SU-DHL-6 (cell line): Measurements from ENCODE around the gene PLCB1.
"Not testable (repeated sequence)": the region's sequence is repeated elsewhere in the genome, so short reads cannot be mapped to it uniquely, and the experiment has no call there.

ENCODE experiments used
- H2AFZ ChIP-seq: fragments of 200-600 bp; sonication (generic); 2 replicates; pipeline ENCODE4 v1.6.1; 2014; ENCODE audit warnings: low read depth, mild to moderate bottlenecking, moderate library complexity, mixed read lengths, antibody characterized with exemption, low read length; ENCODE audit not compliant: severe bottlenecking
- H3F3A ChIP-seq: fragments of 200-600 bp; shearing (Covaris generic); 2 replicates; pipeline ENCODE4 v1.6.0; 2016; ENCODE audit warnings: antibody characterized with exemption, mild to moderate bottlenecking; ENCODE audit not compliant: insufficient read depth
- H3K27ac ChIP-seq: fragments of 200-600 bp; sonication (generic); 2 replicates; pipeline ENCODE4 v1.5.1; 2016; ENCODE audit warnings: low read depth, mild to moderate bottlenecking, low read length, moderate library complexity, mixed read lengths
- H3K27me3 ChIP-seq: fragments of 200-600 bp; sonication (generic), shearing (Covaris generic); 2 replicates; pipeline ENCODE4 v1.6.0; 2014; ENCODE audit warnings: mild to moderate bottlenecking, low read length
- H3K36me3 ChIP-seq: fragments of 200-600 bp; sonication (generic); 2 replicates; pipeline ENCODE4 v1.6.1; 2014; ENCODE audit warnings: mild to moderate bottlenecking, low read length, mixed read lengths
- H3K4me2 ChIP-seq: fragments of 300-600, 200-600 bp; shearing (Covaris generic), sonication (generic); 2 replicates; pipeline ENCODE4 v1.6.0; 2014; ENCODE audit warnings: low read length, low read depth, mild to moderate bottlenecking; ENCODE audit not compliant: poor library complexity, severe bottlenecking
- H3K4me3 ChIP-seq: fragments of 200-600 bp; sonication (generic); 2 replicates; pipeline ENCODE4 v1.5.1; 2014; ENCODE audit warnings: antibody characterized with exemption, low read length, mild to moderate bottlenecking, mixed read lengths; ENCODE audit not compliant: insufficient read depth, poor library complexity, severe bottlenecking
- H3K79me2 ChIP-seq: fragments of 200-600 bp; sonication (generic); 2 replicates; pipeline ENCODE4 v1.6.1; 2014; ENCODE audit warnings: mild to moderate bottlenecking, low read length, moderate library complexity; ENCODE audit not compliant: insufficient read depth
- H3K9ac ChIP-seq: fragments of 200-600 bp; sonication (generic); 2 replicates; pipeline ENCODE4 v1.7.0; 2014; ENCODE audit warnings: mild to moderate bottlenecking, low read length
- H3K9me2 ChIP-seq: fragments of 200-600 bp; sonication (generic); replicated peaks from 2 replicates; pipeline ENCODE4 v1.6.1; 2014; ENCODE audit warnings: low read length; ENCODE audit not compliant: insufficient read depth
- H3K9me3 ChIP-seq: fragments of 200-600 bp; sonication (generic); 2 replicates; pipeline ENCODE4 v1.6.1; 2014; ENCODE audit warnings: low read length, mixed read lengths; ENCODE audit not compliant: insufficient read depth
- H4K20me1 ChIP-seq: fragments of 200-600 bp; sonication (generic); 2 replicates; pipeline ENCODE4 v1.6.1; 2014; ENCODE audit warnings: low read depth, mild to moderate bottlenecking, antibody characterized with exemption, low read length, moderate library complexity, mixed read lengths
- CTCF ChIP-seq: fragments of 200-600 bp; sonication (generic); IDR thresholded peaks from one replicate; pipeline ENCODE4 v1.5.1; 2017; ENCODE audit warnings: antibody characterized with exemption, mild to moderate bottlenecking, low read length, moderate library complexity; ENCODE audit not compliant: insufficient read depth, poor library complexity, severe bottlenecking
- EZH2phosphoT487 ChIP-seq: fragments of 200-600 bp; sonication (generic), shearing (Covaris generic); conservative IDR thresholded peaks from 2 replicates; pipeline ENCODE4 v1.6.1; 2018; ENCODE audit warnings: mild to moderate bottlenecking, antibody characterized with exemption, low read length, moderate library complexity, mixed read lengths

Gene PLCB1

DNA sequence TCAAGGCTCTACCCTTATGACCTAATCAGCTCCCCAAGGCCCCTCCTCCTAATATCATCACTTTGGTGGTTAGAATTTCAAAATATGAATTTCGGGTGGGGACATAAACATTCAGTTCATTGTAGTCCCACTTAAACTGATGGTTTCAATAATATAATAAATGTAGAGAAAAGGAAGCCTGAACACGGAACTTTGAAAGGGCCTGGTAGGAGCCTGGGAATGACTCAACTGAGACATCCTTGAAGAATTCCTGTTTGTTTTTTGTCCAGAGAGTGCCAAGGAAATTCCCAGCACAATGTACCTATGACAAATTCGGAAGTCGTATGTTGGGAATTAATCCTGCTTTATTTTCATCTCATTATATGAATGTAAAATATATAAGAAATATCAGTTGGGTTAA is 457.9 kb downstream of the PLCB1 start:
- Histone ChIP-seq H2AFZ (no peak overlapping the region), H3K79me2 (no peaks in the 10 kb centered on the region), H3K4me2 (no peak overlapping the region), H3K36me3 (no peaks in the 10 kb centered on the region), H4K20me1 (no peaks in the 10 kb centered on the region), H3F3A (no peaks in the 10 kb centered on the region), H3K4me3 (no peak overlapping the region), H3K27me3 (no peaks in the 10 kb centered on the region), H3K9ac (no peak overlapping the region), H3K27ac (no peak overlapping the region), H3K9me2 (0 out of 2 replicates have a peak, but pooled peaks cover 3% of the 10 kb centered on the region), H3K9me3 (no peaks in the 10 kb centered on the region)
- TF ChIP-seq EZH2phosphoT487 (no peak), CTCF (no peak)

- H3K9ac ChIP-seq, H3K36me3 ChIP-seq, H3K4me3 ChIP-seq, H3K79me2 ChIP-seq, H3K27me3 ChIP-seq, H3F3A ChIP-seq, H2AFZ ChIP-seq, H3K9me2 ChIP-seq, H3K4me2 ChIP-seq, H4K20me1 ChIP-seq, H3K9me3 ChIP-seq, H3K27ac ChIP-seq: not testable (repeated sequence)
Observed at GRCh38 chr20:8600910-8601541, 469.0 kb downstream of the PLCB1 start.

DNA sequence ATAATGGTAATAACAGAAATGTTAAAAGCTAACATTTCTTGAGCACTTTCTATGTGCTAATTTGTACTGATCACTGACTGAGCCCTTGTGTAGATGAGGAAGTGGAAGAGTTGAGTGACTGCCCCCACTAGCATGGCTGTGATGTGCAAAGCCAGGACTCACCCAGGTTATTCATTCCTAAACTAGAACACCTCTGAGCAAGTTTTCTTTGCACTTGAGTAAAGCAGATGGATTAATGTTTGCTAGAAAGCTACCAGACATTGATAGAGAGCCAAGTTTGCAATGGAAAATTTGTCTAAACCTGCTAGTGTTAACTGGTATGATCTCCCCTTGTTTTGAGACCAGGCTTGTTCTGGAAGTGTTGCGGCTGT is 469.5 kb downstream of the PLCB1 start:
- no peaks in the 10 kb centered on the region for H3K9me2 ChIP-seq
- H3K79me2 ChIP-seq: no peaks in the 10 kb centered on the region
- no peaks in the 10 kb centered on the region for H3K36me3 ChIP-seq
- no peaks in the 10 kb centered on the region for H3F3A ChIP-seq
- no peak overlapping the region for H3K4me3 ChIP-seq
- no peak overlapping the region for H3K27ac ChIP-seq
- H3K9ac ChIP-seq: no peak overlapping the region
- H2AFZ ChIP-seq: no peak overlapping the region
- H3K9me3 ChIP-seq: peaks cover 5% of the 10 kb centered on the region; the same call in 1 of the 2 replicates
- no peaks in the 10 kb centered on the region for H4K20me1 ChIP-seq
- TF ChIP-seq EZH2phosphoT487 (no peak), CTCF (no peak)
- H3K4me2 ChIP-seq: no peak overlapping the region
- no peaks in the 10 kb centered on the region for H3K27me3 ChIP-seq

- H3K4me2 ChIP-seq: peak overlapping the region; percentile 43
- H3K27ac ChIP-seq: peak overlapping the region; percentile 48
- TF ChIP-seq CTCF (no peak), EZH2phosphoT487 (no peak)
- H3K9ac ChIP-seq: no peak overlapping the region
- no peaks in the 10 kb centered on the region for H3K36me3 ChIP-seq
- H3K9me2 ChIP-seq: no peaks in the 10 kb centered on the region
- H3K4me3 ChIP-seq: peak overlapping the region; percentile 21
- H4K20me1 ChIP-seq: no peaks in the 10 kb centered on the region
- H3K27me3 ChIP-seq: no peaks in the 10 kb centered on the region
- no peaks in the 10 kb centered on the region for H3K79me2 ChIP-seq
- H2AFZ ChIP-seq: no peak overlapping the region
- peaks cover 5% of the 10 kb centered on the region; the same call in 1 of the 2 replicates for H3K9me3 ChIP-seq
- no peaks in the 10 kb centered on the region for H3F3A ChIP-seq
Observed at GRCh38 chr20:8602389-8603116, 470.5 kb downstream of the PLCB1 start.
